Limb (tissue), 2 donors: ENCODE data around the gene KLF7.

Source experiments
- DNase-seq, 2 donors: peaks; one replicate each; pipeline ENCODE4 v3.0.0-alpha.2; 2016; ENCODE audit errors: extremely low spot score in 2 of 2

The KLF7 gene

GRCh38 chr2:207095963-207096362, 69.8 kb downstream of the KLF7 start:
- no peak for DNase-seq

DNA sequence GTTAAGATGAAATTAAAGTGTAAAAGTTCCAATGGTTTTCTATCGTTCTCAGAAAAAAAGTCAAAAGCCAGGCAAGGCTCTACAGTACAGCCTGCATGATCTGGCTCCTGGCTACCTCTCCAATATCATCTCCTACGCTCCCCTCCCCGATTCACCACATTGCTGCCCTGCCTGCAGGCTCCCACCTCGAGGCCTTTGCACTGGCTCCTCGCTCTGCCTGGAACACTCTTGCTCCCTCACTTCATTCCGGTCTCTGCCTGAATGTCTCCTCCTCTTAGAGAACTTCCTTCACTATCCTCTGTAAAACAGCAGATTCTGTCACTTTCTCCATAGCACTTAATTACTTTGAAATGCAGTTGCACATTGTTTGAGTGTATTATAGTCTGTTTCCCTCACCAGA, 72.5 kb downstream of the KLF7 start:
- DNase-seq = no peak

DNA sequence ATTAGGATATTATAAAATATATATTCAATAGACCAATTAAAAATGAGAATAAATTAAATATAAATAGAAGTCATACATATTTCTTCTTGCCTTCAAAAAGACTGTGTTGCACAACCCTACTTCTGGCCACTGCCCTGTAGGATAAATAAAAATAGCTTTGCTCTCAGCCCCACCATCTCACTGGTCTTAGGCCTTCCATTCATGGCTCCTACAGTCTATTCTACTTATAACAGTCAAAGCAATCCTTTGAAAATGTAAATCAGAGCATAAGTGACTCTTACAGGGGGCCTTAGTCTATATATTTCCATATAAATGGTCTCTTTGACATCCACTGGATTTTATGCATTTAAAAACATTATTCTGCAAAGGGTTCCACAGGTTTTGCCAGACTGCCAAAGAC, 72.9 kb downstream of the KLF7 start:
- DNase-seq = no peak

- no peak for DNase-seq
Measured at GRCh38 chr2:207091928-207092327, 73.8 kb downstream of the KLF7 start.

DNA sequence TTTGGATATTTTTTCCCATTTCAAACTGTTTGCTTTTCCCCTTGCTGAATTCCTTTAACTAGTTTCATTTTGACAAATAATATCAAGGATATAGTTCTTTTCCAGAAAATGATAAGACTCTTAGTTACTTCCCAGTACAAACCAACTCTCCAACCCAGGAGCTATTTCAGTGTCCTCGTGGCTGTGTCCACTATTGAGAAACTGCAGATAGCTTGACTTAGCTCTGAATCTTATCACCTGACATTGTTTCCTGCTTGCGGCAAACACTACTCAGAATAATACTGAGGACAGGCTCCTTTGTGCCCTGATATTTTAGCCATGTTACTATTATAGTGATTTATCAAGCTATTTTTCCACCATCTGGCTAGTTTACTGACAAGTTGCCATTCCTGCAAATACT, 74.6 kb downstream of the KLF7 start:
- no peak for DNase-seq

DNA sequence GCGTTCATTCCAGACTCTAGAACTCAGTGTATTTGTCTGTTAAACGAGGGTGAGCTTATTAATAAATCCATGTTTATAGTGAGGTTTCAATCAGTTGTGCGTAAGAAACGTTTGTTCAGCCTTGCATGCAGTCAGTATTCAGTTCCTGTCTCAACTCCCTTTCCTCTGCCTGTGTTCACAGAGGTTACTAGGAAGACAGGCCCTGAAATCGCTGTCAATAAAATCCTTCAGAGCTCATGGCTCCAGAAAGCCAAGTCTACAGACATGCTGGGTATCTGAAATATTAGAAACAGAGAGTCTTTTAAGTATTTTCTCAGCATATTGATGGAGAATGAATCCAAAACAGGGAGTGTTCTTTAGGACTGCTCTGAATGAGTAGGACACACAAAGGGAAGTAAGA, 75.4 kb downstream of the KLF7 start:
- DNase-seq = no peak

DNA sequence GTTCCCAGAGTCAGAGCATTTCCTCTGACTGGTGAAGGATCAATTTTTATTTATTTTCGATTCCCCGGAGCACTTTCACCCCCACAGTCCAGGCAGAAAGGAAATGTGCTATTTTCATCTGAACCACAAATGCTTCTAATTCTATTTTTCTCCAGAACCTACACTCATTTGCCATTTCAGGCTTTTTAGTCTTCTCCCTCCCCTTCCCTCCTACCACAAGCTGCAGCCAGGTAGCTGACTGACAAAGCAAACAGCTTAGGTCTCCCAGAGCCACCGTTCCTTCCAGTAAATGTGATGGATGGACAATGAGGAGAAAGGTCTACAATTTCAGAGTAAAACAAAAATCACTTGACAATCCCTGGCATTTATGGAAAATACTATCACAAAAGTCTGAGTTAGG, 76.9 kb downstream of the KLF7 start:
- no peak for DNase-seq

GRCh38 chr2:207088276-207088675, 77.5 kb downstream of the KLF7 start:
- DNase-seq = no peak

DNA sequence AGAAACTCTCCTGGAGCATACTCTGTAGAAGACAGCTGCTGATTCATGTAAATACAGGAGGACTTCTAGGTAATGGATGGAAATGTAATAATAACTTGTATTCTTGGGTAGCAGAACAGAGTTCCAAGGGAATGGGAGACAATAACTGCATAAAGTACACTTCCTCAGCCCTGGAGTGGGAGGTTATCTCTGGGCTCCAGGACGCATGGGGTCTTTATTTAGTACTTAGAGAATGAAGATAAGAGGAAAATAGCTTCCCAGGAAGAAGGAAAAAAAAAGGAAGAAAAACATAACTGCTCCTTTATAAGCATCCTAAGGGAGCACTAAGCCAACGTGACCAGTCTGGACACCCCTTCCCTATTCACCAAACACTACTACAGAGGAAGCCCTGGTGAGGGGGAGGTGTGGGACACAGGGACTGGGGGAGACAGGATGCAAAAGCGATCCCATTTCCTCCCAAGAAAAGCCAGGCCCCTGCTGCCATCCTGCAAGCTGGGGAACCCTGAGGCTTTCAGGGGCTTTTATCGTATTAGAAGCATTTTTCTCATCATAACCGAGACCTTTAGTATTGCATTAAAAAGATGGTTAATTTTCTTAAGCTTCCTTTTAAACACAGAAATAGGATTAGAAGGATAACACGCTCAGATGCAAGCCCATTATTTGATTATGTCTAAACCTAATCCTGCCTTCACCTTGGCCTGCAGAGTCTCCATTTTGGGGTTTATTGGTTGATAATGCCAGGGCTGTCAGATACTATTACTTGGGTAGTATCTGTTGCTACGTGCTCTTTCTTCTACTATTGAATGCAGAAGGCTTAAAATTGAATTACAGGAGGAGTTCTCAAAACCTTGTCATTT, 78.5 kb downstream of the KLF7 start:
- DNase-seq = no peak

DNA sequence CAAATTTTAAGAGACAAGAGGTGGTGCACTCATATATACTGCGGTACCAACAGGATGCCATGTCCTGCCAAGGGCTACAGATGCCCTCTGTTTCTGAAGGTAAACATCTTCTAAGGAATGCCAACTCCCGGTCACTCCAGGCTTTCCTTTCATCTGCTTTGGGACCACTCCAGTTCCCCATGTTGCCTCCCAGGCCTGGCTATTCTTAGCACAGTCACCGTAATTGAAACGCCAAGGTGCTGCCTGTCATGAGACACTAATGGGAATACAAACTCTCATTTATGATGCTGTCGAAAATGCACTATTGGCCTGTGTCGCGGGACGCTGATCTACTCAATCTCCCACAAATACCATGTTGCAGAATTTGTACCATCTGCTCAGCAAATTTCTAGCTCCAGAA, 79.6 kb downstream of the KLF7 start:
- DNase-seq = no peak

GRCh38 chr2:207085110-207085509, 80.6 kb downstream of the KLF7 start:
- DNase-seq = no peak

DNA sequence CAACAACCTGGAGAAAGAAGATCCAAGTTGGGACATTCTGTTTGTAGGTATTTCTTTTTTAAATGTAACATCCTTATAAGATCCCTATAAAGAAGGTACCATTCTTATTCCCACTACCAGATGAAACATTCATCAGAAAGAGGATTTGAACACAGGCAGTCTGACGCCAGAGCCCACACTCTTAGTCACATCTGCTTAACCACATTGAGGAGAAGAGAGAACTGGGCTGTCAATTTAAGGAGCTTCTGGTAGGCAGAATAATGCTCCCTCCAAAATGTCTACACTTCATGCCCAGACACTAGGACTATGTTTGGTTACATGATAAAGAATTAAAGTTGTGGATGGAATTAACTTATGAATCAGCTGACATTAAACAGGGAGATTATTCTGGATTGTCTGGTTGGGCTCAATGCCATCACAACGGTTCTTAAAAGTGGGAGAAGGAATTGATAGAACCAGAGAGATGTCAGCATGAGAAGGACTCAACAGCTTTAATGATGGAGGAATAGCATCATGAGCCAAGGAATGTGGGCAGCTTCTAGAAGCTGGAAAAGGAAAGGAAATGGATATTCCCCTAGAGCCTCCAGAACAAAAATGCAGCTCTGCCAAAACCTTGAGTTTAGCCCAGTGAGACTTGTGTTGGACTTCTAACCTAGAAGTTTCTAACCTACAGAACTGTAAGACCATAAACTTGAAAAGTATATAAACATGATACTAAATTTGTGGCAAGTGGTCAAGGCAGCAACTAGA, 82.2 kb downstream of the KLF7 start:
- DNase-seq = no peak

DNA sequence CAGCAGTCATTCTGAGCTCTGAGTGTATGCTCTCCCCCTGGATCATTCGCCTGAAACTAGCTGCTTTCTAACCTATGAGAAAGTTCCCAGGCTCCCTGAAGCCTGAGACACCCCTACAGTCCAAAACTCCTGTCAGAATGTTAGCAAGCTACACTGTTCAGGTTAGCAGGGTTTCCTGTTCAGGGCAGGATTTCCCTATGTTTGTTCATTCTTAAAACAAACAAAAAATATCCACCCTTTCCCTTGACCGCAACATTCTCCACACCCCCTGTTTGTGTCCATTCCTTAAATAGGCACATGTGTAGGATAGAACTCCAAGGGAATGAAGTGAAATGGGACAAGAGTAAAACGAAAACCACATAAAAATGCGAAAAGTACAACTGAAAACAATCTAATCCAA, 83.1 kb downstream of the KLF7 start:
- DNase-seq = no peak

DNA sequence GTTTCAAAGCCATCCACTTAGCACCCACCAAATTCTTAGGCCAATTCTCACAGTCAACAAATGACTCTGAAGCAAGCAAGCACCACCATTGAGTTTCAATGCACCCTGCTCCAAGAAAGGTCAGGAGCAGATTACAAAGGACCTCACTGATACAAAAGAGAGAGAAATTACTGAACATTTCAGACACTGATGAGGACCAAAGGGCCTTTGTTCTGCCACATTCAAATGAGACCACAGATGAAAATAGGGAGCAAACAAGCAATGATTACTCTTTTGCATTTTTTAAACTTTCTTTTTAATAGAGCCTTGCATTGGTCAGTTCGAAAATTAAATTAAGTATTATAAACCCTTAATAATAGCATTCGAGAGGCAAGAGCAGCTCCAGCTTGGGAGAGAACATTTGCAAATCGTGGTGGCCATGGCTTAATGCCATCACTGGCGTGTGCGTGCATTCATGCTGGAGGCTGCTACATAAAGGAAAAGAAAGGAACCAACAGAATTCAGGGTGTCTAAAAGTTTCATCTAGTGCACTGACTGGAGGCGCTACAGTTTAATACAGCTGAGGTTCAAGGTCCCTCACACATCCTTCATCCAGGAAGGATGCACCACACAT, 87.5 kb downstream of the KLF7 start:
- no peak for DNase-seq

DNA sequence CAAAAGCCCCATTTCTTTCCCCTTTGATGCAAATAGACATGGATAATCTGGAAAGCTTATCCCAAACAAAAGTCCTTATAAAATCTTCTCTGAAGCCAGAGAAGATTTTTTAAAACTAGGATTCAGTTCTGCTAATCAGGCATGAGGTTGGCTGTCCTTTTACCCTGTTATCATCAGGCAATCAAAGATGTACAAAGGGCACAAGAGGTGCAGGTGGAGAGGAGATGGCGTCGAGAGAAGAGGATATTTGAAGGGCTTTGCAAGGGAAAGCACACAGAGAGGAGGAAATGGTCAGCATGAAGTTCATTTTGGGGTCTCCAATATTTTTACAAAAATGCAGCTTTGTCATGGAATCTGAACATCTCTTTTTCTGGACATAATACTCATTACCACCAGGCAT, 88.5 kb downstream of the KLF7 start:
- no peak for DNase-seq

DNA sequence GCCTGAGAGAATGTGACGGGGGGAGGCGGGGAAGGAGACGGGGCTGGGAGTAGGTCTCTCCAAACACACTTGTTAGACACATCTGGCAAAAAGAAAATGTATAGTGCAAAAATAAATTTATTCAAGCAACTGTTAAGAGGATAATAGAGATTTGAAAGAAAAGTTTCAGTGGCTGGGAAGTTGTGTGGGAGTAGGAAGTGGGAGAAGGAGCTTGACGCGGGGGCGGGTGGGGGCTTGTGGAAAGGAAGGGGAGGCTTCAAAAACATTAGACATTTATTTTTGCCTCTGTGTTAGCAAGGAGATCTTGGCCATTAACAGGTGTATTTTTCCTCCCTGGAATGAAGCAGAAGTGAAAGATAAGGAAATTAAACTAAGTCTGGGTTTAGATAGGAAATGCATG, 90.3 kb downstream of the KLF7 start:
- no peak for DNase-seq

- DNase-seq = peak; percentile 41
Measured at GRCh38 chr2:207073801-207074678, 91.7 kb downstream of the KLF7 start.

- DNase-seq = no peak
Measured at GRCh38 chr2:207073412-207073800, 92.3 kb downstream of the KLF7 start.

- DNase-seq = no peak
Measured at GRCh38 chr2:207072571-207072970, 93.2 kb downstream of the KLF7 start.

DNA sequence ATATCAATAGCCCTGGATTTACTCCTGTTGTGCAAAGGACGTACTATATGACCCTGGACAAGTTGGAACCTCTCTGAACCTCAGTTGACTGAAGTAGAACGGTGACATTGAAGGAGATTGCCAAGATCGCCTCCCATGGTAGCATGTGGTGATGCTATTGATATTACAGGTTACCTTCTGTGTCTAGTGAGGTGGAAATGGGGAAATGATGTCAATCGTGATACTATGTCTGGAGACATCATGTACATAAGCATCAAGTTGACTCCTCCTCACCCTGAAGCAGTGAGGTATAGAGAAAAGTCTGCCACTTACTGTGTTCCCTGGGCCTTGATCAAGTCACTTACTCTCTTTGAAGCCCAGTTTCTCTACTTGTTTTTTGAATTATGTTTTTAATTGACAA, 93.9 kb downstream of the KLF7 start:
- DNase-seq = no peak

DNA sequence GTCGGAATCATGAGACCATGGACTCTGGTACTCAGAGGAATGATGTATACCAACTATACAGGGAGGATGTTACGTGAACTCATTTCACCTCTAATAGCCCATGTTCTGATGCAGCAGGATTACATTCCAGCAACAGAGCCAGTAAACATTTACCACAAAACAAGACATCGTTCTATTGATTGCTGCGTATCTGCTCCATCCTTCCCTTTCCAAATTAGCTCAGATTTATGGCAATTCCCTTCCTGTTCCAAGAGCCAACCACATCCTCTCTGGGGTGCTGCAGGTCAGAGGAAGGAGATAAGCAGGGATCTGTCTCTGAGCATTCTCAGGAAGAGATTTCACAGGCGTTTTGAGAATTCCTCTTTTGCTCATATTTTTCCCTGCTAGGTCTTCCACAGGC, 98.3 kb downstream of the KLF7 start:
- DNase-seq = no peak
